Measurements from ENCODE around the gene ETAA1. TPM values are rescaled to one million over a fixed set of nuclear protein-coding genes. Genes with fewer than 3 reads are reported as not detected.
A peak's percentile ranks its signal among the peaks of the same experiment; 100 is the strongest.

Gene ETAA1
- total RNA-seq, 2 donors from 2014 or later: 16.3 to 17.5 TPM

- TF ChIP-seq POLR2A (IDR thresholded peaks at IDR 0.05) (no peak), CTCF (IDR thresholded peaks at IDR 0.05) (no peak)
- Histone ChIP-seq H3K9me3 (no peaks in the 10 kb centered on the region), H3K4me1 (no peaks in the 10 kb centered on the region), H3K4me3 (no peak overlapping the region), H3K27ac (no peak overlapping the region), H3K36me3 (replicated peaks in 1 of 2; ENCODE audit: insufficient read depth in 1 of 2, low read depth in 2 of 2) (no peaks in the 10 kb centered on the region), H3K27me3 (no peaks in the 10 kb centered on the region)
- 89 to 90% methylated on average over 1 of the region's 1 CpG for WGBS, 2 donors
- DNase-seq: no peak
- intact Hi-C loops (cut with DNase I): no loop called here
- ATAC-seq: no peak
These were observed 18.6 kb upstream of the ETAA1 start for GRCh38 chr2:67378555-67378954.

- no peak for DNase-seq
- Histone ChIP-seq H3K27me3 (no peaks in the 10 kb centered on the region), H3K27ac (no peak overlapping the region), H3K36me3 (replicated peaks in 1 of 2; ENCODE audit: insufficient read depth in 1 of 2, low read depth in 2 of 2) (no peaks in the 10 kb centered on the region), H3K4me3 (no peak overlapping the region), H3K9me3 (no peaks in the 10 kb centered on the region), H3K4me1 (no peaks in the 10 kb centered on the region)
- 91 to 100% methylated on average over 1 of the region's 1 CpG for WGBS, 2 donors
- TF ChIP-seq POLR2A (IDR thresholded peaks at IDR 0.05) (no peak), CTCF (IDR thresholded peaks at IDR 0.05) (no peak)
- intact Hi-C loops (cut with DNase I): no loop called here
- no peak for ATAC-seq
These were observed 18.1 kb upstream of the ETAA1 start for GRCh38 chr2:67379048-67379447.

- Histone ChIP-seq H3K4me1 (peaks cover 8% of the 10 kb centered on the region), H3K9me3 (no peaks in the 10 kb centered on the region), H3K4me3 (no peak overlapping the region), H3K27ac (no peak overlapping the region), H3K27me3 (no peaks in the 10 kb centered on the region), H3K36me3 (replicated peaks in 1 of 2; ENCODE audit: insufficient read depth in 1 of 2, low read depth in 2 of 2) (no peaks in the 10 kb centered on the region)
- no peak for TF ChIP-seq CTCF (IDR thresholded peaks at IDR 0.05)
- no peak for TF ChIP-seq POLR2A (IDR thresholded peaks at IDR 0.05)
- no peak for DNase-seq
- ATAC-seq: no peak
- 50 to 82% methylated on average over 3 of the region's 3 CpGs for WGBS, 2 donors
- intact Hi-C loops (cut with DNase I): no loop called here
These were observed 12.9 kb upstream of the ETAA1 start for GRCh38 chr2:67384123-67384822.

- no peak for ATAC-seq
- H3K27ac ChIP-seq: peak overlapping the region in 2 of 4 donors; percentile 8 to 27
- WGBS, 2 donors: 94 to 95% methylated on average over 2 of the region's 2 CpGs
- no peaks in the 10 kb centered on the region for H3K36me3 ChIP-seq (replicated peaks in 1 of 2; ENCODE audit: insufficient read depth in 1 of 2, low read depth in 2 of 2)
- TF ChIP-seq POLR2A (IDR thresholded peaks at IDR 0.05) (no peak), CTCF (IDR thresholded peaks at IDR 0.05) (no peak)
- H3K4me3 ChIP-seq: no peak overlapping the region
- intact Hi-C loops (cut with DNase I): no loop called here
- DNase-seq: no peak
- H3K4me1 ChIP-seq: peaks cover 17% of the 10 kb centered on the region
- H3K9me3 ChIP-seq: no peaks in the 10 kb centered on the region
- H3K27me3 ChIP-seq: no peaks in the 10 kb centered on the region
These were observed 8.5 kb upstream of the ETAA1 start for GRCh38 chr2:67388680-67389079.

GRCh38 chr2:67389286-67389685, 7.8 kb upstream of the ETAA1 start:
- Histone ChIP-seq H3K4me3 (no peak overlapping the region), H3K36me3 (replicated peaks in 1 of 2; ENCODE audit: insufficient read depth in 1 of 2, low read depth in 2 of 2) (no peaks in the 10 kb centered on the region), H3K4me1 (peaks cover 17% of the 10 kb centered on the region), H3K27me3 (no peaks in the 10 kb centered on the region), H3K27ac (peak overlapping the region in 2 of 4 donors; percentile 8 to 27), H3K9me3 (no peaks in the 10 kb centered on the region)
- no peak for TF ChIP-seq POLR2A (IDR thresholded peaks at IDR 0.05)
- no peak for TF ChIP-seq CTCF (IDR thresholded peaks at IDR 0.05)
- ATAC-seq (no peak), DNase-seq (no peak)
- WGBS, 2 donors: 53 to 59% methylated on average over 2 of the region's 2 CpGs
- intact Hi-C loops (cut with DNase I): no loop called here
